Adrenal gland (tissue), 5 donors: ENCODE measurements around the gene TROAP.

Experiments used
- CTCF ChIP-seq, 6 experiments: fragments of 450-650 bp in 4 of 6; fragments of 200-600 bp in 2 of 6; sonication (generic) in 1 of 6; IDR thresholded peaks; 1 replicate in 5 of 6; 2 replicates in 1 of 6; pipeline versions ENCODE4 v1.5.1 to v1.8.0; 2016 to 2021; ENCODE audit warnings: antibody characterized with exemption in 6 of 6, mild to moderate bottlenecking in 2 of 6, moderate library complexity in 1 of 6
- POLR2A ChIP-seq, 2 donors: fragments of 450-650 bp; IDR thresholded peaks; one replicate each; pipeline ENCODE4 v1.6.1; 2017; ENCODE audit warnings: antibody characterized with exemption in 2 of 2, mild to moderate bottlenecking in 2 of 2, moderate library complexity in 1 of 2
- donor health status: DM: no; HTN: no; CAD: no.

GRCh38 chr12:49296836-49297694 lies 26.0 kb upstream of the TROAP start:
- TF ChIP-seq CTCF (IDR thresholded peaks at IDR 0.05) = no peak
- TF ChIP-seq POLR2A (IDR thresholded peaks at IDR 0.05) = no peak
